ENCODE measurements around the gene SMARCAL1. TPM values are rescaled to one million over a fixed set of nuclear protein-coding genes. Genes with fewer than 3 reads are reported as not detected.

SMARCAL1 gene
- total and polyA plus RNA-seq, 9 of the 15 experiments (the other 6 are each of a cell fraction or from before 2014, with no cell fraction given): 8.2 to 27.9 (median 12.4) TPM

DNA sequence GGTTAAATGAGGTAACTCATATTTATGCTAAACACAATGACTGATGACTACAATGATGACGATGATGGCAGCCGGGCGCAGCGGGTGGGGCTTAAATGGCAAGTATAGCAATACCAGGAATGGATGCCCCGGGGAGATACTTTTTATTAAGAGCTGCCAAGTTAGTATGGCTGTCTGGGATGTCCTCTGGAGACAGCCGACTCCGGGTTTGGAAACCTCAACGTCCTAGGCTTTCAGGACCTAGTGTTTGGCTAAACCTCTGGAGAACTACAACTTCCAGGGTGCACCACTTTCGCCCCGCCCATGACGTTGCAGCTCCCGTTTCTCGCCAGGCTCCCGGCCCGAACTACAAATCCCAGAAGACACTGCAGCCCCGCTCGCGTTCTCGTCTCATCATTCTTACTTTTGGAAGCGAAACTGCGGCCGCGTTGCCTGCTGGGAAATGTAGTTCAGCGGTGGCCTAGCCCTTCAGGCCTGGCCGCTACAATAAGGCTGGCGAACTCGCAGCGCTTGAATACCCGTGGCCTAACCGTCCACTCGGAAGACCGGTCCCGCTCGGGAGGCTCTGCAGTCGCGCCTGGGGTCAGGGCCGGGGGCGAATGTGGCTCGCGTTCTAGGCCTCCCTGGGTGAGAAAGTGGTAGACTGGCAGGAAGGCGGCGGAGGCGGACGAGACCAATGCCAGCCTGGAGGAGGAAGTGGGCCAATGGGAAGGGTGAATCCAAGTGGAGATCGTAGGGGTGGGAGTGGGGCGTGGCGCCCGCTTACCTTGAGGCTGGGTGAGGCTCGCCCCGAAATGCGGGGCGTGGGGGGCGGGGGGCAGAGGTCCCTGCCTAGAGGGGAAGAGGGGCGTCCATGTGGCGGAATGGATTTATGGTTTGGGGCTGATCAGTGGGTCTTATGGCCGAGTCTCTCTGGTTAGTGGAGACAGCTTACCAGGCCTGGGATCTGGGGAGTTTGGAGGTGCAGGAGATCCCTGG is at the start of gene SMARCAL1 (continued):
- TF ChIP-seq, protein P1, sequence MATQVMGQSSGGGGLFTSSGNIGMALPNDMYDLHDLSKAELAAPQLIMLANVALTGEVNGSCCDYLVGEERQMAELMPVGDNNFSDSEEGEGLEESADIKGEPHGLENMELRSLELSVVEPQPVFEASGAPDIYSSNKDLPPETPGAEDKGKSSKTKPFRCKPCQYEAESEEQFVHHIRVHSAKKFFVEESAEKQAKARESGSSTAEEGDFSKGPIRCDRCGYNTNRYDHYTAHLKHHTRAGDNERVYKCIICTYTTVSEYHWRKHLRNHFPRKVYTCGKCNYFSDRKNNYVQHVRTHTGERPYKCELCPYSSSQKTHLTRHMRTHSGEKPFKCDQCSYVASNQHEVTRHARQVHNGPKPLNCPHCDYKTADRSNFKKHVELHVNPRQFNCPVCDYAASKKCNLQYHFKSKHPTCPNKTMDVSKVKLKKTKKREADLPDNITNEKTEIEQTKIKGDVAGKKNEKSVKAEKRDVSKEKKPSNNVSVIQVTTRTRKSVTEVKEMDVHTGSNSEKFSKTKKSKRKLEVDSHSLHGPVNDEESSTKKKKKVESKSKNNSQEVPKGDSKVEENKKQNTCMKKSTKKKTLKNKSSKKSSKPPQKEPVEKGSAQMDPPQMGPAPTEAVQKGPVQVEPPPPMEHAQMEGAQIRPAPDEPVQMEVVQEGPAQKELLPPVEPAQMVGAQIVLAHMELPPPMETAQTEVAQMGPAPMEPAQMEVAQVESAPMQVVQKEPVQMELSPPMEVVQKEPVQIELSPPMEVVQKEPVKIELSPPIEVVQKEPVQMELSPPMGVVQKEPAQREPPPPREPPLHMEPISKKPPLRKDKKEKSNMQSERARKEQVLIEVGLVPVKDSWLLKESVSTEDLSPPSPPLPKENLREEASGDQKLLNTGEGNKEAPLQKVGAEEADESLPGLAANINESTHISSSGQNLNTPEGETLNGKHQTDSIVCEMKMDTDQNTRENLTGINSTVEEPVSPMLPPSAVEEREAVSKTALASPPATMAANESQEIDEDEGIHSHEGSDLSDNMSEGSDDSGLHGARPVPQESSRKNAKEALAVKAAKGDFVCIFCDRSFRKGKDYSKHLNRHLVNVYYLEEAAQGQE (IDR thresholded peaks at IDR 0.05; ENCODE audit: borderline replicate concordance): no peak
- TF ChIP-seq, protein P1 (CRISPR knock-in tag; IDR thresholded peaks at IDR 0.05; ENCODE audit: low read depth): peak; percentile 41; the same call in 1 of the 2 replicates
- TF ChIP-seq ZNF644 (tag; IDR thresholded peaks at IDR 0.05; ENCODE audit: low read depth) (peak; percentile 88; the same call in 1 of the 2 replicates), TRIM28 (IDR thresholded peaks at IDR 0.05) (no peak), RBFOX2 (IDR thresholded peaks at IDR 0.05; ENCODE audit: low read depth, low read length) (peak; percentile 89), MYC (IDR thresholded peaks at IDR 0.05; ENCODE audit: low read depth, low read length) (peak; percentile 50), MYC (CRISPR knock-in tag; IDR thresholded peaks at IDR 0.05; ENCODE audit: borderline replicate concordance, low read depth) (no peak), SRSF3 (IDR thresholded peaks at IDR 0.05; ENCODE audit: insufficient read depth, low read length) (no peak), NFIC (IDR thresholded peaks at IDR 0.05) (peak; percentile 65), ERF (CRISPR knock-in tag; IDR thresholded peaks at IDR 0.05) (no peak), TBP (optimal IDR thresholded peaks at IDR 0.05; ENCODE audit: low read depth, low read length) (peak; percentile 64), GABPA (tag; conservative IDR thresholded peaks at IDR 0.05; ENCODE audit: low read depth) (peak; percentile 61)
- TF ChIP-seq, protein P2, sequence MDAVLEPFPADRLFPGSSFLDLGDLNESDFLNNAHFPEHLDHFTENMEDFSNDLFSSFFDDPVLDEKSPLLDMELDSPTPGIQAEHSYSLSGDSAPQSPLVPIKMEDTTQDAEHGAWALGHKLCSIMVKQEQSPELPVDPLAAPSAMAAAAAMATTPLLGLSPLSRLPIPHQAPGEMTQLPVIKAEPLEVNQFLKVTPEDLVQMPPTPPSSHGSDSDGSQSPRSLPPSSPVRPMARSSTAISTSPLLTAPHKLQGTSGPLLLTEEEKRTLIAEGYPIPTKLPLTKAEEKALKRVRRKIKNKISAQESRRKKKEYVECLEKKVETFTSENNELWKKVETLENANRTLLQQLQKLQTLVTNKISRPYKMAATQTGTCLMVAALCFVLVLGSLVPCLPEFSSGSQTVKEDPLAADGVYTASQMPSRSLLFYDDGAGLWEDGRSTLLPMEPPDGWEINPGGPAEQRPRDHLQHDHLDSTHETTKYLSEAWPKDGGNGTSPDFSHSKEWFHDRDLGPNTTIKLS (IDR thresholded peaks at IDR 0.05; ENCODE audit: borderline replicate concordance, low read depth): peak; percentile 95

Data from K562 (cell line).